Measurements from ENCODE around the gene SLC35A3.
"Not testable (repeated sequence)": the region's sequence is repeated elsewhere in the genome, so short reads cannot be mapped to it uniquely, and the experiment has no call there.

Gene SLC35A3

GRCh38 chr1:99975529-99975928, 5.7 kb downstream of the SLC35A3 start:
- no peak for DNase-seq

GRCh38 chr1:99977326-99977725, 7.5 kb downstream of the SLC35A3 start:
- not testable (repeated sequence) for DNase-seq

- no peak for DNase-seq
Observed at GRCh38 chr1:99978218-99978617, 8.4 kb downstream of the SLC35A3 start.

GRCh38 chr1:99979091-99979490, 9.3 kb downstream of the SLC35A3 start:
- DNase-seq: no peak

GRCh38 chr1:99980928-99981327, 11.1 kb downstream of the SLC35A3 start:
- no peak for DNase-seq

- DNase-seq: no peak
Observed at GRCh38 chr1:99986656-99987225, 16.9 kb downstream of the SLC35A3 start.

- no peak for DNase-seq
Observed at GRCh38 chr1:99988210-99988765, 18.5 kb downstream of the SLC35A3 start.

GRCh38 chr1:99992044-99992722, 22.4 kb downstream of the SLC35A3 start:
- DNase-seq: no peak

GRCh38 chr1:99992760-99993467, 23.1 kb downstream of the SLC35A3 start:
- DNase-seq: no peak

GRCh38 chr1:99993468-99993845, 23.7 kb downstream of the SLC35A3 start:
- no peak for DNase-seq

GRCh38 chr1:99994496-99994895, 24.7 kb downstream of the SLC35A3 start:
- no peak for DNase-seq

- DNase-seq: no peak
Observed at GRCh38 chr1:99996951-99997350, 27.2 kb downstream of the SLC35A3 start.

GRCh38 chr1:100001462-100001861, 31.7 kb downstream of the SLC35A3 start:
- DNase-seq: no peak

GRCh38 chr1:100005424-100005823, 35.6 kb downstream of the SLC35A3 start:
- no peak for DNase-seq

- no peak for DNase-seq
Observed at GRCh38 chr1:100006688-100007087, 36.9 kb downstream of the SLC35A3 start.

GRCh38 chr1:100009458-100009857, 39.7 kb downstream of the SLC35A3 start:
- no peak for DNase-seq

GRCh38 chr1:100010804-100011203, 41.0 kb downstream of the SLC35A3 start:
- no peak for DNase-seq

GRCh38 chr1:100019220-100019619, 49.4 kb downstream of the SLC35A3 start:
- DNase-seq: no peak

GRCh38 chr1:100023482-100023881, 53.7 kb downstream of the SLC35A3 start:
- no peak for DNase-seq

- DNase-seq: no peak
Observed at GRCh38 chr1:100027212-100027611, 57.4 kb downstream of the SLC35A3 start.

- no peak for DNase-seq
Observed at GRCh38 chr1:100028765-100029164, 59.0 kb downstream of the SLC35A3 start.

- DNase-seq: peak in 1 of 2 donors; percentile 28
Observed at GRCh38 chr1:100034470-100034869, 64.7 kb downstream of the SLC35A3 start.

GRCh38 chr1:100035214-100035613, 65.4 kb downstream of the SLC35A3 start:
- DNase-seq: no peak
